ES-I3 (cell line): ENCODE measurements around the gene P2RY8.
"Not testable (repeated sequence)": the region's sequence is repeated elsewhere in the genome, so short reads cannot be mapped to it uniquely, and the experiment has no call there.

Experiments
- H3K36me3 ChIP-seq: 2 replicates; pipeline ENCODE4 v1.6.1; 2013; ENCODE audit warnings: mild to moderate bottlenecking, low read length, control low read depth, moderate library complexity; ENCODE audit not compliant: insufficient read depth
- H3K4me1 ChIP-seq: 2 replicates; pipeline ENCODE4 v1.6.1; 2013; ENCODE audit warnings: mild to moderate bottlenecking, control low read depth, low read length; ENCODE audit not compliant: insufficient read depth
- H3K9ac ChIP-seq: 2 replicates; pipeline ENCODE4 v1.6.1; 2013; ENCODE audit warnings: low read depth, mild to moderate bottlenecking, low read length, moderate library complexity
- H3K9me3 ChIP-seq: 2 replicates; pipeline ENCODE4 v1.6.1; 2013; ENCODE audit warnings: mild to moderate bottlenecking, low read length, moderate library complexity; ENCODE audit not compliant: control insufficient read depth, insufficient read depth

P2RY8 gene

GRCh38 chrX:1537031-1537715 lies at the start of gene P2RY8:
Gene P2RY8 (minus strand): TSS chrX:1537185. CDS start chrX:1466558, 70,627 bp downstream.
- no peak within 1 kb of the TSS for H3K9ac ChIP-seq
- no peaks in the 10 kb centered on the region for H3K4me1 ChIP-seq
- H3K36me3 ChIP-seq: no peaks in the 10 kb centered on the region
- no peaks in the 10 kb centered on the region for H3K9me3 ChIP-seq

GRCh38 chrX:1584237-1585011 lies 47.4 kb upstream of the P2RY8 start:
- H3K9ac ChIP-seq: no peak overlapping the region
- no peaks in the 10 kb centered on the region for H3K36me3 ChIP-seq
- H3K4me1 ChIP-seq: no peaks in the 10 kb centered on the region; the same call in 1 of the 2 replicates
- no peaks in the 10 kb centered on the region for H3K9me3 ChIP-seq

- no peaks in the 10 kb centered on the region; the same call in 1 of the 2 replicates for H3K4me1 ChIP-seq
- H3K9me3 ChIP-seq: no peaks in the 10 kb centered on the region
- H3K9ac ChIP-seq: no peak overlapping the region; the same call in 1 of the 2 replicates
- H3K36me3 ChIP-seq: no peaks in the 10 kb centered on the region
These were observed 45.9 kb upstream of the P2RY8 start for GRCh38 chrX:1582686-1583437.

- Histone ChIP-seq H3K36me3 (no peaks in the 10 kb centered on the region), H3K4me1 (no peaks in the 10 kb centered on the region), H3K9ac (no peak overlapping the region), H3K9me3 (no peaks in the 10 kb centered on the region)
These were observed 44.1 kb upstream of the P2RY8 start for GRCh38 chrX:1581132-1581531.

GRCh38 chrX:1578511-1579173 lies 41.7 kb upstream of the P2RY8 start:
- Histone ChIP-seq H3K4me1 (no peaks in the 10 kb centered on the region), H3K36me3 (no peaks in the 10 kb centered on the region), H3K9me3 (no peaks in the 10 kb centered on the region), H3K9ac (no peak overlapping the region)

GRCh38 chrX:1577845-1578244 lies 40.9 kb upstream of the P2RY8 start:
- no peaks in the 10 kb centered on the region for H3K36me3 ChIP-seq
- H3K9me3 ChIP-seq: no peaks in the 10 kb centered on the region
- no peaks in the 10 kb centered on the region for H3K4me1 ChIP-seq
- H3K9ac ChIP-seq: no peak overlapping the region

- Histone ChIP-seq H3K36me3 (no peaks in the 10 kb centered on the region), H3K4me1 (no peaks in the 10 kb centered on the region), H3K9ac (no peak overlapping the region), H3K9me3 (no peaks in the 10 kb centered on the region)
These were observed 39.4 kb upstream of the P2RY8 start for GRCh38 chrX:1576201-1576992.

GRCh38 chrX:1574181-1574580 lies 37.2 kb upstream of the P2RY8 start:
- not testable (repeated sequence) for H3K9me3 ChIP-seq, H3K9ac ChIP-seq, H3K36me3 ChIP-seq, H3K4me1 ChIP-seq

- no peaks in the 10 kb centered on the region for H3K4me1 ChIP-seq
- H3K36me3 ChIP-seq: no peaks in the 10 kb centered on the region
- no peak overlapping the region for H3K9ac ChIP-seq
- H3K9me3 ChIP-seq: no peaks in the 10 kb centered on the region
These were observed 28.0 kb upstream of the P2RY8 start for GRCh38 chrX:1564750-1565683.

- H3K9me3 ChIP-seq, H3K4me1 ChIP-seq, H3K36me3 ChIP-seq, H3K9ac ChIP-seq: not testable (repeated sequence)
These were observed 27.1 kb upstream of the P2RY8 start for GRCh38 chrX:1564077-1564476.

- Histone ChIP-seq H3K9ac (no peak overlapping the region), H3K36me3 (no peaks in the 10 kb centered on the region), H3K4me1 (no peaks in the 10 kb centered on the region), H3K9me3 (no peaks in the 10 kb centered on the region)
These were observed 24.2 kb upstream of the P2RY8 start for GRCh38 chrX:1561164-1561563.

- H3K4me1 ChIP-seq: no peaks in the 10 kb centered on the region
- no peaks in the 10 kb centered on the region for H3K36me3 ChIP-seq
- H3K9me3 ChIP-seq: no peaks in the 10 kb centered on the region
- no peak overlapping the region for H3K9ac ChIP-seq
These were observed 21.9 kb upstream of the P2RY8 start for GRCh38 chrX:1558761-1559468.
